ENCODE data around the gene SYNE2. TPM values are rescaled to one million over a fixed set of nuclear protein-coding genes. Genes with fewer than 3 reads are reported as not detected.

The SYNE2 gene
- total and polyA plus RNA-seq, 9 donors = 65.1 to 262 (median 180) TPM

DNA sequence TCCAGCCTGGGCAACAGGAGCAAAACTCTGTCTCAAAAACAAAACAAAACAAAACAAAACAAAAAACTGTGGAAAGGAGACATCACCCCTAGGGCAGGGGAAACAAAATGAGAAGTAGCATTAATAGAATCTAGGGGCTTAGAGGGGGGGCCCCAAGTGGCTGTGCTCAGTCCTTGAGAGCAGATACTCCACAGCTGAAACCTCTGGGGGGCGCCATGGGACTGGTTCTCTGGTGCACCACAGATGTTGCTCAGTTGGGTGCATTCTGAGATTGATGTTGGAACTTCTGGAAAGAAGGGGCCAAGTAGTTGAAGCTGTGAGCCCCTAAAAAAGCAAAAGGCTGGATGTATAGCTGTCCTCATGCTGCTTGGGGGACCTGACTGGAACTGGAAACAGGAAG lies 11.8 kb upstream of the SYNE2 start:
- DNase-seq = no peak
- TF ChIP-seq EP300 (IDR thresholded peaks at IDR 0.05) = no peak
- no peak for TF ChIP-seq POLR2A (IDR thresholded peaks at IDR 0.05)
- TF ChIP-seq CTCF (IDR thresholded peaks at IDR 0.05) = no peak
- no peak overlapping the region for H3K27ac ChIP-seq
- intact Hi-C loops (cut with DNase I) = no loop called here
- no peaks in the 10 kb centered on the region for H3K4me1 ChIP-seq (ENCODE audit: insufficient read depth)
- no peak overlapping the region for H3K4me3 ChIP-seq
- H3K9me3 ChIP-seq = no peaks in the 10 kb centered on the region
- no peaks in the 10 kb centered on the region for H3K27me3 ChIP-seq
- no peaks in the 10 kb centered on the region for H3K36me3 ChIP-seq
- 38 to 52% (median 41%) methylated on average over 1 of the region's 1 CpG for WGBS, 3 donors

- no peak for DNase-seq
- Histone ChIP-seq H3K9me3 (no peaks in the 10 kb centered on the region), H3K4me1 (ENCODE audit: insufficient read depth) (peaks cover under 1% of the 10 kb centered on the region), H3K27me3 (no peaks in the 10 kb centered on the region), H3K4me3 (no peak overlapping the region), H3K27ac (no peak overlapping the region), H3K36me3 (no peaks in the 10 kb centered on the region)
- intact Hi-C loops (cut with DNase I) = no loop called here
- TF ChIP-seq EP300 (IDR thresholded peaks at IDR 0.05) (no peak), CTCF (IDR thresholded peaks at IDR 0.05) (no peak), POLR2A (IDR thresholded peaks at IDR 0.05) (no peak)
- 92 to 95% (median 92%) methylated on average over 3 of the region's 3 CpGs for WGBS, 3 donors
These were observed 9.0 kb upstream of the SYNE2 start for GRCh38 chr14:63843796-63844195.

DNA sequence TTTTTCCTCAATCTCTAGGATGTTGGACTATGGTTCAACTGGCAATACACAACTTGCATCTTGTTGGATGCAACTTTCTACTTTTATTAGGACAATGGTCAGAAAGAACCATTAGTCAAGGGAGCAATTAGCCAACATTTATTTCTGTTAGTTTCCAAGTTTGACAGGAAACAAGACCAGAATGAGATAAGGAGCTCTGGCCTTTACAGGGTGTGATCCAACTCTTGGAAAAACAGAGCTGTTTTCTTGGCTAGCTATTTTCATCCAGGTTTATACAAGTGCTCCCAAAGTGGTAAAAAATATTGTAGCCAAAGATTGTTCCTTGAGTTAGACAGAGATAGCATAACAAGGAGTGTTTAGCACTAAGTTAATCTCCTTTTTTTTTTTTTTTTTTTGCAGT lies 3.9 kb upstream of the SYNE2 start:
- intact Hi-C loops (cut with DNase I) = no loop called here
- H3K27ac ChIP-seq = no peak overlapping the region
- no peaks in the 10 kb centered on the region for H3K36me3 ChIP-seq
- DNase-seq = no peak
- no peaks in the 10 kb centered on the region for H3K9me3 ChIP-seq
- H3K27me3 ChIP-seq = no peaks in the 10 kb centered on the region
- TF ChIP-seq POLR2A (IDR thresholded peaks at IDR 0.05) (no peak), CTCF (IDR thresholded peaks at IDR 0.05) (no peak), EP300 (IDR thresholded peaks at IDR 0.05) (no peak)
- H3K4me3 ChIP-seq = no peak overlapping the region
- peaks cover 6% of the 10 kb centered on the region for H3K4me1 ChIP-seq (ENCODE audit: insufficient read depth)

DNA sequence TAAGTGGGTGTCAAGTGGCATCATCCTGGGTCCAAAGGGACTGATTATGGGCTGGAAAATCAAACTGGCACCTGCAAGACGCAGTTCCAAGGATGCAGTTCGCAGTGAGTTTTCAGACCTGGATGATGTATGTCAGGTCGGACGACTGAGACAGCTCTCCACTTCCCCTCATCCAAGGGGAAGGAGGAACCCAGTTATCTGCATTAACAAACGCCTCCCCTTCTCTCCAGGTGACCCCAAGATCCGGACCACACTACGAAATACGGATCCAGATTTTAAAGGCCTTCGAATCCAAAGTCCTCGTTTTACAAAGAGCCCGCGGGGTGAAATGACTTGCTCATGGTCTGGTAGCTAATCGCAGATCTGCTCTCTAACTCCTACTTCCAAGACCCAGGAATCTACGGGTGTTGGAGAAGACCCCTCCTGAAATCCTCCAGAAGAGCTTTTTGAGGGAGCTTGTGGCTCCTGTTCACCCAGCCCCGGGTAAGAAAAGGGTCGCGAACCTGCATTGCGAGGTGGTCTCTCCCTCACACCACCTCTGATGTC lies 460 bp upstream of the SYNE2 start:
- TF ChIP-seq CTCF (IDR thresholded peaks at IDR 0.05) (no peak), EP300 (IDR thresholded peaks at IDR 0.05) (no peak), POLR2A (IDR thresholded peaks at IDR 0.05) (no peak)
- Histone ChIP-seq H3K27ac (peak overlapping the region; percentile 75 to 93), H3K4me1 (ENCODE audit: insufficient read depth) (peaks cover 9% of the 10 kb centered on the region), H3K4me3 (peak overlapping the region; percentile 93), H3K36me3 (no peaks in the 10 kb centered on the region), H3K9me3 (no peaks in the 10 kb centered on the region), H3K27me3 (no peaks in the 10 kb centered on the region)
- no peak for DNase-seq
- intact Hi-C loops (cut with DNase I) = loop anchor here in 1 of 4 donors (10.0 kb wide), 1 partner anchor 142 kb away; no protein-coding TSS in a partner anchor
- WGBS, 3 donors = 14 to 19% (median 16%) methylated on average over 18 of the region's 18 CpGs
